Thyroid gland (tissue), 4 donors: ENCODE data around the gene MYH6.

Experiments used
- POLR2A ChIP-seq, 2 donors: fragments of 450-650 bp; IDR thresholded peaks; one replicate each; pipeline ENCODE4 v1.6.1; 2017; ENCODE audit warnings: antibody characterized with exemption in 2 of 2, mild to moderate bottlenecking in 2 of 2, moderate library complexity in 1 of 2
- TF ChIP-seq, protein P1 (sequence below), 6 experiments: fragments of 200-600 bp in 3 of 6; fragments of 450-650 bp in 3 of 6; sonication (generic) in 3 of 6; IDR thresholded peaks; one replicate each; pipeline ENCODE4 v1.5.1; 2016 to 2019; ENCODE audit warnings: antibody characterized with exemption in 6 of 6, mild to moderate bottlenecking in 2 of 6, inconsistent platforms in 1 of 6, moderate library complexity in 1 of 6

GRCh38 chr14:23376482-23377197, 31.4 kb downstream of the MYH6 start, which contains the start of gene CMTM5:
- no peak for TF ChIP-seq POLR2A (IDR thresholded peaks at IDR 0.05)
- TF ChIP-seq, protein P1, sequence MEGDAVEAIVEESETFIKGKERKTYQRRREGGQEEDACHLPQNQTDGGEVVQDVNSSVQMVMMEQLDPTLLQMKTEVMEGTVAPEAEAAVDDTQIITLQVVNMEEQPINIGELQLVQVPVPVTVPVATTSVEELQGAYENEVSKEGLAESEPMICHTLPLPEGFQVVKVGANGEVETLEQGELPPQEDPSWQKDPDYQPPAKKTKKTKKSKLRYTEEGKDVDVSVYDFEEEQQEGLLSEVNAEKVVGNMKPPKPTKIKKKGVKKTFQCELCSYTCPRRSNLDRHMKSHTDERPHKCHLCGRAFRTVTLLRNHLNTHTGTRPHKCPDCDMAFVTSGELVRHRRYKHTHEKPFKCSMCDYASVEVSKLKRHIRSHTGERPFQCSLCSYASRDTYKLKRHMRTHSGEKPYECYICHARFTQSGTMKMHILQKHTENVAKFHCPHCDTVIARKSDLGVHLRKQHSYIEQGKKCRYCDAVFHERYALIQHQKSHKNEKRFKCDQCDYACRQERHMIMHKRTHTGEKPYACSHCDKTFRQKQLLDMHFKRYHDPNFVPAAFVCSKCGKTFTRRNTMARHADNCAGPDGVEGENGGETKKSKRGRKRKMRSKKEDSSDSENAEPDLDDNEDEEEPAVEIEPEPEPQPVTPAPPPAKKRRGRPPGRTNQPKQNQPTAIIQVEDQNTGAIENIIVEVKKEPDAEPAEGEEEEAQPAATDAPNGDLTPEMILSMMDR (IDR thresholded peaks at IDR 0.05), result no peak
